Inferior parietal cortex (tissue), 1 donor: ENCODE results near the gene GSAP.

ENCODE experiments used
- DNase-seq: peaks from one replicate; pipeline ENCODE4 v3.0.0-alpha.2; 2016; ENCODE audit errors: extremely low spot score

The GSAP gene

DNA sequence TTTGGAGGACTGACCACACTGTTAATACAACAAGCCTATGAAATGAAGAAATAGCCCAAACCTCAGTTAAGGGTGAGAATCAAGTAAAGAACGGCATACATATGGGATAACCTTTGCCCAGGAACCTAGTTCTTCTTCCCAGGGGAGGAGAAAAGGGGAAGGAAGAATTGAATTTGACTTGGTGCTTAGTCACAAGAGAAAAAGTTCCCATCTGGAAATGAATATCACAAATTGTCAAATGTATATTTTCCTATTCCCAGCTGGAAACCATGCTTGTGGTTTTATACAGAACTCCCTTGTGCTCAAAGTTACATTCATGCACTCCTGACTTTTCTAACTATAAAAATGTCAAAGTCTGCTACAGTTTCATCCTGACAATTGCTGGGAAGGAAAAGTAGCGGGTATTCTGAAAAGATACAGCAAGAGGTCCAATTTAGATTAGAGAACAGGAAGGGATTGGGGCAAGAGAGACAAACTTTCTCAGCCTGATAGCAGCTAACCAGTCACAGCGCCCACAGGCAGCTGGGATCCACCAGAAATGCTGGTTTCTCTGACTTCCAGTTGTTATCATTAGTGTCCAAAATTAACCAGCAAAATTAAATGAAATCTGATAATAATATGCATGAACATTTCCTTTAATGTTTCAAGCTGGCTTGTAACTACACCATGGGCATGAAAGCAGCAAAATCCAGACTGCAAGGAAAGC is 18.6 kb upstream of the GSAP start:
- DNase-seq, result no peak

DNA sequence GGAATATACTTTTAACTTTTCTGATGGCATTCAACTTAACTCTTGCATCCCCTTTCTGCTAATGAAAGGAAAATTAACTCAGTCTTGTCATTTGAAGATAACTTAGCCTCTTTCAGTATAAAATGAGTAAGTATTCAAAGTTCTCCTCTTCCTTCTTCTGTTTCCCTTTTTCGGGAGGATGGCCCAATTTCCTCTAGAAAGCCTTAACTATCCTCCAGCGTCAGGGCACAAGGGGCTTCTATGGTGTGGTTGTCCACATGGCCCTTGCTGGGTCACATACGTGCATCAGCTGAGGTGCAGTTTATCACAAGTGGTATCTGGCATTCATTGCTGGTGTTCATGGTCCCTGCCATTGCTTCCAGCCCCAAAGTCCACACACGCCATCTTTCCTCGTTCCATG is 17.8 kb upstream of the GSAP start:
- DNase-seq, result no peak

DNA sequence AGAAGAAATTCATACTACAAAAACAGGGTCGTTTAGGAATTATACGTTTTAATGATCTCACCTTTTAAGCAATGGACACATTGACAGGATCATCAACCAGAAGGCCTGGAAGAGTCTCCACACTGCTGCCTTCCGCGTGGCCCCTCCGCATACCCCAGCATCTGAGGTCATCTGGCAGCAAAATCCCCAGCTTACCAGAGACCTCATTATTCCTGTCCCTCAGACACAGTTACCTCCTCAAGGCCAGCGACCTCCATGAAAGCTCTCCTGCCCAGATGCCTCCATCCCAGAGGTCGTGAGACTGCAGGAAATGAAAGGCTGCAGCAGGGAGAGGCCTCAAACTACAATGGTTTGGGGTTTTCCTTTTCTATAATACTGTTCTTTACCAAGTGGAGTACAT is 14.8 kb upstream of the GSAP start:
- DNase-seq, result no peak

DNA sequence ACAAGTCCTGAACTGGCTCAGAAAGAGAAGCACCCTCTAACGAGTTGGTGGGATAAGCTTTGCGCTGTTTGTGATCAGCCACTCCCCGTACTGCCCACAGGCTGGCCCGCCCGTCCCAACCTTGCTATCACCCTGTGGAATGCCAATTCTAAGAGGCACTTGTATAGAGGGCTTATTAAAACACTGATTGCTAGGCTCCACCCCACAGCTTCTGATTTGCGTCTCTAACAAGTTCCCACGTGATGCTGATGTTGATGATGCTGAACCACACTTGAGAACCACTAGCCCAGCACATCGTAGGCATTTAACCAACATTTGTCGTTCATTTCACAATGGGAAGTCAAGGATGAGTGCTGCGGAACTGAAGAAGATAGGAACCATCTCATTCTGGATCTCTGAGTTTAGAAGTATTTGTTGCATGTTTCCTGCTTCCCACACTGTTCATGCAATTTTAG is 12.7 kb upstream of the GSAP start:
- DNase-seq, result no peak

DNA sequence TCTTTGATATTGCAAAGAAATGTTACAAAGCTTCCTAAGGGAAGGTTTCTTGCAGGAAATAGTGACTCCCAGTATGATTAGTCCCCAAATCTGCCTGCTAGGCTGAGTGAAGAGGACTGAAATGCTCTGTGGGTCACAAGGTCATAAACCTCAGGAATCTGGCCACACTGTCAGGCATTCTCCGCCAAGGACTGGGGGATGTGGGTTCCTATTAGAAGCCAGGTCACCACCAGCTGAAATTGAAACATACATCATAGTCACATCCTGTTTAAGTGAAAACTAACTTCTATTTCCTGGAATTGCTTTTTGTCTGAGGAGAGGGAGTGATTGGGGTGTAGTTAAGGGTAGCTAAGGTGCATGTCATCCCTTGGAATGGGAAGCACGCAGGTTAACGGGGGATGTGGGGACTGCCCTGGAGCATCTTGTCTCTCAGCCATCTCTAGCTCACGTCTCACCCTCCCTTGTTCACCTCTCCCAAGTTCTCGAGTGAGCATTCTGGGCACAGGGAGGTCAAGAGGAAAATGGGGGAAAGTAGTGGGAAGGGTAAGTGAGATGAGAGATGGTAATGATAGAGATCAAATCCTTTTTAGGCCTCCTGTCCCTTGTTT is 12.0 kb upstream of the GSAP start:
- DNase-seq, result no peak

DNA sequence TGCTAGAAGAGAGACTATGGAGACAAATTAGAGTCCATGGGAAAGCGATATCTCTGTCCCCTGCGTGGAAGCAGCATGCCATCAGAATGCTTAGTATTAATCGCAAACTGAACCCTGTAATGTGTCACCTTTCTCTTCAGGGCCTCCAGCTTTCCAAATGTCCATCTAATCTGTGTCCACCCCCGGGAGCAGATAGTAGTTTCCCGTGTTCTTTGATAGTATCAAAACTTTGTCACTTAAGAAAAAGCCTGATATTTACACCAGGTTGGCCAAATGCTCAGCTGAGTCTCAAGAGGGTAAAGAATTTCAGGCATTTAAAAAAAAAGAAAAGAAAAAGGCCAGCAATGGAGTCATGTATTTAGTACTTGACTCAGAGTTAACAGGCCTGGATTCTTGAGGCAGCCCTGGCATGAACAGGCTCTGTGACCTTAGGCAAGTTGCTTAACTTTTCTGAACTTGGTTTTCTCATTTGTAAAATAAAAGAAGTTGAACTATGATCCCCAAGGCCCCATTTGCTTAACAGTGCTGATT is 10.4 kb upstream of the GSAP start:
- DNase-seq, result no peak

DNA sequence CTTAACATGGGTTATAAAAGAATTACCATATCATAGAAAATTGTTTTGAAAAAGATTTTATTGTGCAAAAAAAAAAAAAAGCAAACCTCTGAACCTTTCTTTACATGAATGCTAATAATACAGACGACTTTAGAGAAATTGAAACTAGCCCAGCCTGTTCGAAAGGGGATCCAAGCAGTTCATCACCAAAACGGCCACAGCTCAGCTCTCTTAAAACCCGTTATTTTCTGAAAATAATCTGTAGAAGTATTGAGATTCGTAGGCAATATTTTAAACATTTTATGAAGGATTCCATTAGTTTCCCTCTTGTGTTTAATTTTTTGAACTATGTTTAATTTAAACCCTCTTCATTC is 9.9 kb upstream of the GSAP start:
- DNase-seq, result no peak

DNA sequence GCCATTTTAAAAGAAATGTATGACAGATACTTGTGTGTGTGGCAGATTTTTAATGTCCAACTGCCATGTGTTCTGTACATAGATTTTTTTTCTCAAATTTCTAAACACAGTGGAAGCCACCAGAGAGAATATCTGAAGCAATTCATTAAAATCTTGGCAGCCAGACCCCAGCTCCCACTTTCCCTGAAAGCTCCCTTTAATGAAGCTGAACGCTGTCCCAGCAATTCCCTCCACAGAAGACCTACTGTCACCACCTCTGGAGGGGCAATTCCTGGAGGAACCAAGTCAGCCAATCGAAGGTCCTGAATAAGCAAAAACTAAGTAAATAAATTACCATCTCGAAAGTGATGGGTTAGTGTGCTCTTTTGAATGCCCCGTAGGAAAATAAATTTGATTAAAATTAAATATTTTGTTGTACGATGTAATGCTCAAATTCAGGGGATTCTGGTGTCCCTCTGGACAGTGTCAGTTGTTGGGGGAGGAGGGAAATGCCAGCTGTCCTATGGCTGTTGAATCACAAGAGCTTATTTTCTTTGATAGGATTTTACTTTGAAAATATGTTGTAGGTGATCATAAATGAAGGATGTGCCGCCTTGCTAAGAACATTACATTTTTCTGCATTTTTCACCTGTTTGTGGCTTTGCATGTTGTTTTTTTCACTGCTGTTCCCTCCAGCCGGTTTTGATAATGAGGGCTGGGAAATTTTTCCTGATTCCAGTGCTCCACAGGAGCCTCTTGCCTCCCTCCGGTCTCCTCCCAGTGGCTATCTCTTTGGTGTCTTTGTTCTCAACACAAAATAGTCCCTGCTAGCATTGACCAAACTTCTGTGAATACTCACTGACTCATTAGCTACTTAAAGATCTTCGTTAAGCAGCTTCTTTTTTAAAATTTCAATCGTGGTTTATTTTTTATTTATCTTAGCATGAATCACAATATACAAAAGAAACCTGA is 9.2 kb upstream of the GSAP start:
- no peak for DNase-seq

DNA sequence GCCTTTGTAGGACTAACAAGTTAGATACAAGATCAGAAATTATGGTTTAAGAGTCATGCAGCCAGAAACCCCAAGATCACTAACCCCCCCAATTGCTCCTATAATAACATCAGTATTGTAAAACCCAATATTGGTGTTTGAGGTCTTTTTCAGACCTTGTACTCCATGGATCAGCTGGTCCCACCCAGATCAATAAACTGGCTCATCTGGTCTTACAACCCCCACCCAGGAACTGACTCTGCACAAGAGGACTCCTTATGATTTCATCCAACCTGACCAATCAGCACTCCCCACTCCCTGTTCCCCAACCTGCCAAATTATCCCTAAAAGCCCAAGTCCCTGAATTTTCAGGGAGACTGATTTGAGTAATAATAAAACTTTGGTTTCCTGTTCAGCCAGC is 6.4 kb upstream of the GSAP start:
- DNase-seq, result no peak

DNA sequence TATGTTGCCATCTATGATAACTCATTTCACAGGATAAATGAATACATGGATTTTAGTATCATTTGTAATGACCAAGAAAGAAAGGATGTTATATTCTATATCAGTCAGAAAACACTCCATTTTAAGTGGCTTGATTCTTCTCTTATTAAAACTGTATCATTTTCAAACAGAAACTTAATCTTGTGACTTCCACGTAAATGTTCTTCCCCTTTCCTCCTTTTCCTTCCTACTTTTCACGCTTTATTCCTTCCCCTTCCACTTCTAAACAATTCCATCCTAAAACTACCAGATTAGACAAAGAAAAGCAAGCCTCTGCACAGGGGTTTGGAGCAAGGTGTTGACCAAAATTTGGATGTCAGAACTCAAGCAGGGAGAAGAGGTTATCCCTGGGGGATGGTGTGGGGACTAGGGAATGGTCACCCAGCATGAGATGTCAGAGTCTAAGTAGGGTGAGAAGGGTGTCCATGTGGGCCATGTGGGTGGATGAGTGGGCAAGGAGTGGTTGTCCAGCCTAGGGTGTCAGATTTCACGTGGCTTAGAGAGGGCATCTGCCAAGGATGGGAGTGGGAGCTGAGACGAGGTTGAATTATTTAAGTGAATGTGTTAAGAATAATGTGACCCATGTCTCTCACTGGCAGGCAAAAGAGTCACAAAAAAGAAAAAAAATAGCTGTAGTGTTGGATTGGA is 5.0 kb upstream of the GSAP start:
- no peak for DNase-seq

DNA sequence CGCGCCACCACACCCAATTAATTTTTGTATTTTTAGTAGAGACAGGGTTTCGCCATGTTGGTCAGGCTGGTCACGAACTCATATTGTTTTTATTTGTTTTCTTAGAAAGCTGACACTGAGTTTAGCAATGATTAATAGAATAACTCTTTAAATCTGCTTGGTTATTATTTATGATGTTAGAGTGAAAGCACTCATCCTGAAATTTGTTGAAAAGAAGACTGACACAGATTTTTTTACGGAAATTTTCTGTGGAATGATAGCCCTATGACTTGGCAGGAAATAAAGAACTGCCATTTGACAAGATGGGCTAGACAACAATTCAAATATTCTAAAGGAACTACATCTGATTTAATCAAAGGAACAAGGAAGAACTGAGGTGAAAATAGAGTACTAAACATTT is 4.3 kb upstream of the GSAP start:
- DNase-seq, result no peak

DNA sequence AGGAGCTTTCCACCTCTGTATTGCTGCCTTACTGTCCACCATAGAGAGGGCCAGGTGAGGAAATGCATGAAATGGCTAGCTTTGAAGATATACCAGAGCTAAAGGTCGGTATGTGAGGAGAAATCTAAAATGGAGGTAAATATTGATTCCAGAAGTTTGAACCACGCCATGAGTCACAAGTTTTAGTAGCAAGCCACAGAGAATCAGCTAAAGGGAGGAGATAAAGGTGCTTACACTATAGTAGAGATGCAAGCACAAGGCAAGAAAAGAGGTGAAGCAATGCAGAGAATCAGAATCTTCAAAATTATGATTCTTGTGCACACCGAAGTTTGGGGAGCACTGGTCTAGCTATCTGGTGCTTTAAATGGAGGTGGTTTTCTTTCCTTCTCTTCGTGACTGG is 3.0 kb upstream of the GSAP start:
- no peak for DNase-seq

DNA sequence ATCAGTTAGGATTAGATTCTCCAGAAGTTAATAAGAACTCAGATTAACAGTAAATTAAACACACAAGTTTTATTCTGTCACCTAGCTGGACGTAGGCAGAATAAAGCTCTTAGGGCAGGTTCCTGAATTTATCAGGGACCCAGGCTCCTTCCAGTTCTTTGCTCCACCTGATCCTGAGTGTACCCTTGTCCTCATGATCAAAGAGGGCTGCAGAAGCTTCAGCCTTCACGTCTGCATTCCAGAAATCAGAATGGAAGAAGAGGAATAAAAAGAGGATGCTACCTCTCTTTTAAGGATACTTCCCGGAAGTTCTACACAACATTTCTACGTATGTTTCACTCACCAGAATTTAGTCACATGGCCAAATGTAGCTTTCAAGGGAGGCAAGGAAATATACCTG is 1.7 kb upstream of the GSAP start:
- DNase-seq, result no peak

DNA sequence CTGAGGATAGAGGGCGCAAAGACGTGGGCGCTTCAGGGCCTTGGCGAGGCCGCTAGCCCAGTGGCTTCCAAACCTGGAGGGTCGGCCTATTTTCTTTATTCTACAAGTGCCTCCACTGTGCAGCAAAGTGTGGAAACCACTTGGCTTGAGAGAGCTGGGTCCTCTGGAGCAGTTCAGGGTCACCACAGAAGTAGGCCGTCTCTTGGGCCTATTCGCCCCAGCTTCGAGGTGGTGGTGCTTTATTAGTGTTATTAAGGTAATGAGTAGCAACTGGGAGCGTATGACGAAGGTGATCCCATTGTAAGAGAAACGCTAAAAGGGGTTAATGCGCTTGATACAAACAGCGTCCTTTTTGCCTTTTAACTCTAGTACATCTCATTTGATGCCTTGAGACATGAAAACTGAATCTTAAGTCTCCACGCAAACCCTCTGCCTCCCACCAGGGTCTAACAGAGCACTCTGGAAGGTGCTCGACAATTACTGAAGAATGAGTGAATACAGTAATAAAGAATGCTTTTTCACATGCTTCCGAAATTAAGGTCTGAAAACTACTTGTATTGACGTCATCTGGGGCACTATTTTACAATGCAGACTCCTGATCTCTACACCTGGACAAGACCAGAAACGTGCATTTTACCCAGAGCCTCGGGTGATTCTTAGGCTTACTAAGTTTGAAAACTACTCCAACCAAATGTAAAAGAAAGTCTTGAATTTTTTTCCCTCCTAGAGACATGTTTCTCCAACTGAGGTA is 647 bp upstream of the GSAP start:
- no peak for DNase-seq

DNA sequence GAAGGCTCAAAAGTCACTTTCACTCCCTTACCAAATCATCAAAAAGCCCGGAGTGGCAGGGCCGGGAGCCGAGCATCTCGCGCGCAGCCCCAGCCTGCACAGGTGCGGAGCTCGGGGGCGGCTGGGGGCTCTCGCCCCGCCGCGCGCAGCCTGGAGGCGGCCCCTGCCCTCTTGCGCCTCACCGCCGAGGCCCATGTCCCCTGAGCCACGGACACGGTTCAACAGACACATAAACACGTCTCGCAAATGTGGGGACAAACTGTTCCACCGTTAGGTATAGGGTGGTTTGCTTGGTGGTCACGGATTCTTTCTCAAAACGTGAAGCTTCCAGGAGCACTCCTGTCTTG is 700 bp downstream of the GSAP start:
- no peak for DNase-seq

DNA sequence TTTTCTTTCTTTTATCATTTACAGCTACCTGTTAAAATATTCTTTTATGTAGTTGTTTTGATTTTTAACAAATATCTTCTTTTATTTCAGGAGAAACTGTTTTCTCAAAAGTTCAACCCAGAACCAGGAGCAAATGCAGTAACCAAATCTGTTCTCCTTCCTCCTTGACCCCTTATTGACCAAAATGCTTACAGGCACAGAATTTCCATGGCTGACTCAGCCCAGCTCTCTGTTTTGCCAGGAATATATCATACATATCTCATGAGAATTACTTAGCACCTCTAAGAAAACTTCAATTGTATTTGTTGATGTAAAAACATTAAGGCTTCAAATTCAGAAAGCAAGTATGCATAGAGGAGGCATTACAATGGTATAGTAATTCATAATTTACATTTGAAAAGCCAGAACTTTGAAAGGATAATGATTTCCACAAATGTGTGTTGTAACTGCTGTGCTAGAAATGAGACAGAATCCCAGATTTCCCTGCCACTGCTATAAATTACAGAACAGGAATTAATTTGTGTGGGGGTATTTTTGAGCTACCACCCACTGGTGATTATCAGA is 2.2 kb downstream of the GSAP start:
- DNase-seq, result no peak

DNA sequence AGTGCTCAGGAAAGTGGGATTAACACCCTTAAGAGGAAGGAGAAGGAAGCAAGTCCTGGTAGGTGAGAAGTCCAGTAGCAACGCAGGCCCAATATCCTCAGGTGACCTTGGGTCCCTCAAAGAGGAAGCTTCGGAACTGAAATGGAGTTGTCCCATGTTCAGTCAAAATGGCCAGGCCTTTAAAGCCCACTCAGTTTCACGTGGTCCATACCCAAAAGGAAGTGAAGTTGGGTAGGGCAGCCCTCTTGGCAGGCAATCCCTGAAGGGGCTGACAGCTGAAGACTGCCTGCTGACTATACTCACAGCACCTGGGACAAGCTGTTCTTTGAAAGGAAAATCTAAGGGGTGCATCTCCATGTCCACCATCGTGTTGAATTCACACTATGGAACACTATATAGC is 3.0 kb downstream of the GSAP start:
- DNase-seq, result no peak

DNA sequence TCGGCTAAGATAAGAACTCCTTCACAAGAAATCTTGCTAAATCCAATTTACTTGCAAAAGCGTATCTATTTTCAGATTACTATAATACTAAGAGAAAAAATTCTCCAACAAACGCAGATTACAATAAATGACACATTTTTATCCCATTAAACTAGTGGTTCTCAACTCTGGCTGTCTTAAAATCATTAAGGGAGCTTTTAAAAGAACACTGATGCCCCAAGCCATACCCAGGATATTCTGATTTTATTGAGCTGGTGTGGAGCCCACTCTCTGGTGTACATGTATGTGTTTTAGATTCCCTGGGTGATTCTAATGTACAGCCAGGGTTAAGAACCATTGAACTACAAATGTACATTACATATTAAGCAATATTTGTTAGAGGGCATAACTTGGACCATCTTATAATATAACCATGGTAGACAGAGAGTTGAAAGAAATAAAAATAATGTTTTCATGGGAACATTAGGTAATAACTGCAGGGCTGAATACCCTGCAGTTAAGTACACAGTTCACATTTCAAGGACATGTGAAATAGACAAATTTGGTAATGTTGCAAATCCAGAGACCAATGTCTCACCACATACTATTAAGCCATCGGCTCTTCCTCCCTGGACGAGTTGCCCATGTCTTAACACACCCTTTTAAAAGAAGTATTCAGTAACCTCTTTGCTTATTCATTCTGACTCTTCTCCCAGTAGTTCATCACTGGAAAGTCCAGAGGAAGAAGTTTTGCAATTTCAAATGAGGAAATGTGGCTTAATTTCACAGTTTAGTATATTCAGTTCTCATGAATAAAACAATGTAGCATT is 6.2 kb downstream of the GSAP start:
- no peak for DNase-seq

DNA sequence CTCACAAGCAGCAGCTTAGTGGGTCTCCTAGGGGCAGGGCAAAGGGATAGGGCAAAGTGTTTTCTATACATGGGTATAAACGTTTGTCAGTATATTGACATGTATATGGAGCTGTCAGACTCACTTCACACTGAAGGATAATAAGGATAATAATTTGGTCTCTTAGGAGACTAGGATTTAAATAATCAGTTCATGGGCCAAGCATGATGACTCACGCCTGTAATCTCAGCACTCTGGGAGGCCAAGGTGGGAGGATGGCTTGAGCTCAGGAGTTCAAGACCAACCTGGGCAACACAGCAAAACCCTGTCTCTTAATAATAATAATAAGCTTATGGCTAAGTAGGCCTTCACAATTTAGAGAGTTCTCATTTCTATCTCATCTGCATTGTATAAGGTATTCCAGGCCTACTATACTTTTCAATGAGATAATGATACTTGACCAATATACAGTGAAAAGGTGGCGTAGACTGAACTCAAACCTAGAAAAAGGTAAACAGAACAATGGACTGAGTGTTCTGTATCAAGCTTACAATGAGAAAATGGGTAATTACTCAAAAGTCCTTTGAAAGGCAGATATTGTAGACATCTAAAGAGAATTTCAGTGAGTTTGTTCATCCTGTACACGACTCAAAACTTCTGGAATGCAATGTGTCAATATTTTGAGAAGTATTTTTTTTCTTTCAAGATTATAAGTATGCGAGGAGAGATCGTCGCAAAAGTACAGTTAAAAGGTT is 7.0 kb downstream of the GSAP start:
- DNase-seq, result no peak
